Measurements from ENCODE around the gene MST1.

MST1 gene

DNA sequence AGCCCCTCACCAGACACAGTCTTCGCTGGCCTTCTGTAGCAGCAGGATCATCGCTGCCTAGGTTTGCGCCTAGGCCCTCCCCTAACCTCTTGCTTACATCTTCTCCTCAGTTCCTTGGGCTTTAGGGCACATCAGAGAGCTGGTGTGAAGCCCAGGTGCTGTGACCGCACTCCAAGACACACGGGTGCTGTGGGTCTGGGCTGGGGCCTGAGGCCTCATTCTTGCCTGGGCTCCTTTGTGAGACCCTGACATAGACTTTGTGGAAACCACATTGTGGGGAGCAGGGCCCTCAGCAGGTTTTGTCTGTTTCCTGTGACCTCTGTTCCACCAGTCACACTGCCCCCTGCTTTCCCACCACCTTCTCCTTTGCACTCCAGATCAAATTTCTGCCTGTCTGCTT lies 22.2 kb upstream of the MST1 start:
- TF ChIP-seq, protein P1, sequence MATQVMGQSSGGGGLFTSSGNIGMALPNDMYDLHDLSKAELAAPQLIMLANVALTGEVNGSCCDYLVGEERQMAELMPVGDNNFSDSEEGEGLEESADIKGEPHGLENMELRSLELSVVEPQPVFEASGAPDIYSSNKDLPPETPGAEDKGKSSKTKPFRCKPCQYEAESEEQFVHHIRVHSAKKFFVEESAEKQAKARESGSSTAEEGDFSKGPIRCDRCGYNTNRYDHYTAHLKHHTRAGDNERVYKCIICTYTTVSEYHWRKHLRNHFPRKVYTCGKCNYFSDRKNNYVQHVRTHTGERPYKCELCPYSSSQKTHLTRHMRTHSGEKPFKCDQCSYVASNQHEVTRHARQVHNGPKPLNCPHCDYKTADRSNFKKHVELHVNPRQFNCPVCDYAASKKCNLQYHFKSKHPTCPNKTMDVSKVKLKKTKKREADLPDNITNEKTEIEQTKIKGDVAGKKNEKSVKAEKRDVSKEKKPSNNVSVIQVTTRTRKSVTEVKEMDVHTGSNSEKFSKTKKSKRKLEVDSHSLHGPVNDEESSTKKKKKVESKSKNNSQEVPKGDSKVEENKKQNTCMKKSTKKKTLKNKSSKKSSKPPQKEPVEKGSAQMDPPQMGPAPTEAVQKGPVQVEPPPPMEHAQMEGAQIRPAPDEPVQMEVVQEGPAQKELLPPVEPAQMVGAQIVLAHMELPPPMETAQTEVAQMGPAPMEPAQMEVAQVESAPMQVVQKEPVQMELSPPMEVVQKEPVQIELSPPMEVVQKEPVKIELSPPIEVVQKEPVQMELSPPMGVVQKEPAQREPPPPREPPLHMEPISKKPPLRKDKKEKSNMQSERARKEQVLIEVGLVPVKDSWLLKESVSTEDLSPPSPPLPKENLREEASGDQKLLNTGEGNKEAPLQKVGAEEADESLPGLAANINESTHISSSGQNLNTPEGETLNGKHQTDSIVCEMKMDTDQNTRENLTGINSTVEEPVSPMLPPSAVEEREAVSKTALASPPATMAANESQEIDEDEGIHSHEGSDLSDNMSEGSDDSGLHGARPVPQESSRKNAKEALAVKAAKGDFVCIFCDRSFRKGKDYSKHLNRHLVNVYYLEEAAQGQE (IDR thresholded peaks at IDR 0.05; ENCODE audit: low read depth): no peak
- no peak for TF ChIP-seq CREB1 (IDR thresholded peaks at IDR 0.05; ENCODE audit: low read depth)
- TF ChIP-seq EP300 (IDR thresholded peaks at IDR 0.05; ENCODE audit: borderline replicate concordance): no peak
- TF ChIP-seq ZBTB7A (IDR thresholded peaks at IDR 0.05; ENCODE audit: low read depth): no peak
- no peak for TF ChIP-seq EGR1 (IDR thresholded peaks at IDR 0.05)
- TF ChIP-seq RAD21 (IDR thresholded peaks at IDR 0.05; ENCODE audit: low read depth): no peak
- TF ChIP-seq, protein P2, sequence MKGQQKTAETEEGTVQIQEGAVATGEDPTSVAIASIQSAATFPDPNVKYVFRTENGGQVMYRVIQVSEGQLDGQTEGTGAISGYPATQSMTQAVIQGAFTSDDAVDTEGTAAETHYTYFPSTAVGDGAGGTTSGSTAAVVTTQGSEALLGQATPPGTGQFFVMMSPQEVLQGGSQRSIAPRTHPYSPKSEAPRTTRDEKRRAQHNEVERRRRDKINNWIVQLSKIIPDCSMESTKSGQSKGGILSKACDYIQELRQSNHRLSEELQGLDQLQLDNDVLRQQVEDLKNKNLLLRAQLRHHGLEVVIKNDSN (IDR thresholded peaks at IDR 0.05): no peak
- TF ChIP-seq, protein P3, sequence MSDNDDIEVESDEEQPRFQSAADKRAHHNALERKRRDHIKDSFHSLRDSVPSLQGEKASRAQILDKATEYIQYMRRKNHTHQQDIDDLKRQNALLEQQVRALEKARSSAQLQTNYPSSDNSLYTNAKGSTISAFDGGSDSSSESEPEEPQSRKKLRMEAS (IDR thresholded peaks at IDR 0.05): no peak

DNA sequence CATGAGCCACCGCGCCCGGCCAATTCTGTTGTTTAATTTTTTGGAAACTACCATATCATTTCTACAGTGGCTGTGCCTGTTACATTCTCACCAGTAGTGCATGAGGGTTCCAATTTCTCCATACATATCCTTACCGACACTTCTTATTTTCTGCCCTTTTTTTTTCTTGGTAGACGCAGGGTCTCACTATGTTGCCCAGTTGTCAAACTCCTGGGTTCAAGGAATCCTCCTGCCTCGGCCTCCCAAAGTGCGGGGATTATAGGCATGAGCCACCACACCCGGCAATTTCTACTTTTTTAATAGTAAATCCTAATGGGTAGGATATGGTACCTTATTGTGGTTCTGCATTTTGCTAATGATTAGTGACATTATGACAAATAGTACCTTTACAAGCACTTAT lies 20.6 kb upstream of the MST1 start:
- TF ChIP-seq, protein P1 (IDR thresholded peaks at IDR 0.05; ENCODE audit: low read depth): no peak
- TF ChIP-seq EP300 (IDR thresholded peaks at IDR 0.05; ENCODE audit: borderline replicate concordance): no peak
- no peak for TF ChIP-seq TEAD4 (IDR thresholded peaks at IDR 0.05)
- no peak for TF ChIP-seq CEBPB (IDR thresholded peaks at IDR 0.05)
- TF ChIP-seq NFIC (IDR thresholded peaks at IDR 0.05): no peak
- no peak for TF ChIP-seq FOXM1 (IDR thresholded peaks at IDR 0.05; ENCODE audit: borderline replicate concordance, low read depth)
- TF ChIP-seq CREB1 (IDR thresholded peaks at IDR 0.05; ENCODE audit: low read depth): no peak
- TF ChIP-seq, protein P2 (IDR thresholded peaks at IDR 0.05): no peak

DNA sequence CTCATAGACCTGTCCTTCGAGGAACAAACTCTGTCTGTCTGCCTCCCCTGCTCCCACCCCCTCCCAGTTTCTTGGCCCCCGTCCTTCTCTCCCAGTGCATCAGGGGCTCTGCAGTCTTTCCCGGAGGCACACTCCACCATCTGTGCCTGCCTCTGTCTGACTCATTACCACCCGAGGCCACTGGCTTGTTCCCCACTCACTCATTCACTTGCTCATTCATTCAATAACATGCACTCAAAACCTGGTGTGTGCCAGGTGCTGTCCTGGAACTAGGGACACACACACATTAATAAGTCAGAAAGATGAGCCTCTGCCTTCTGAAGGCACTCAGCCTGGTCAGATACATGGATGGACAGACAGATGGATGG lies 17.8 kb upstream of the MST1 start:
- TF ChIP-seq EP300 (IDR thresholded peaks at IDR 0.05; ENCODE audit: borderline replicate concordance): no peak
- TF ChIP-seq, protein P3 (IDR thresholded peaks at IDR 0.05): no peak
- TF ChIP-seq YY1 (IDR thresholded peaks at IDR 0.05; ENCODE audit: low read depth): no peak
- TF ChIP-seq NFIC (IDR thresholded peaks at IDR 0.05): no peak
- TF ChIP-seq, protein P2 (IDR thresholded peaks at IDR 0.05): no peak
- no peak for TF ChIP-seq TCF12 (IDR thresholded peaks at IDR 0.05; ENCODE audit: low read depth)
- no peak for TF ChIP-seq CEBPB (IDR thresholded peaks at IDR 0.05)
- no peak for TF ChIP-seq TEAD4 (IDR thresholded peaks at IDR 0.05)
- no peak for TF ChIP-seq TAF1 (IDR thresholded peaks at IDR 0.05; ENCODE audit: low read depth)
- TF ChIP-seq RAD21 (IDR thresholded peaks at IDR 0.05; ENCODE audit: low read depth): no peak
- no peak for TF ChIP-seq CREB1 (IDR thresholded peaks at IDR 0.05; ENCODE audit: low read depth)
- no peak for TF ChIP-seq EGR1 (IDR thresholded peaks at IDR 0.05)
- TF ChIP-seq, protein P1 (IDR thresholded peaks at IDR 0.05; ENCODE audit: low read depth): no peak
- TF ChIP-seq FOXM1 (IDR thresholded peaks at IDR 0.05; ENCODE audit: borderline replicate concordance, low read depth): no peak

DNA sequence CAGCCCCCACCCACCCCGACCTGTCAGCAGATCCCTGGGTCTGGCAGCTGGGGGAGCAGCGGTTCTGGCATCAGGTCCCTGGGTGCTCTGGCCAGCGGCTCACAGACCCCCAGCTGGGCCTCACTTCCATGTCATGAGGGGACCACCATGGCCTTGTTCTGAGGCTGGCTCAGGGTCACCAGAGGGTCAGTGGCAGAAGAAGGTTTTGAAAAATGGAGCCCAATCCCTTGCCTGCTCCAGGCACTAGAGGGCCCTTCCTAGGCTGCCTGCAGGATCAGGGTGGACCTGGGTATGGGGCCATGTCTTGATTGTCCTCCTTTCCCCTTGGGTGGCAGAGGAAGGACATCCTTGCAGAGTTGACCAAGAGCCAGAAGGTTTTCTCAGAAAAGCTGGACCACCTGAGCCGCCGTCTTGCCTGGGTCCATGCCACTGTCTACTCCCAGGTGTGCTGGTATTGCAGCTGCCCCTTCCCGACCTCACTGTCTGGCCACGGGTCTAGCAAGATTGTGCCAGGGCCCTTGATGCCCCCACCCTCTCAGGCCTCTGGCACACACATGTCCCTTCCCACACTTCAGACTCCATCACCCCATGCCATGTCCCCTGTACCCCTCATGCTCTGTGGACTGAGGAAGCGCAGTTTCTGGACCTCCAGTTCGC lies 17.3 kb upstream of the MST1 start:
- no peak for TF ChIP-seq ZBTB7A (IDR thresholded peaks at IDR 0.05; ENCODE audit: low read depth)
- TF ChIP-seq TCF12 (IDR thresholded peaks at IDR 0.05; ENCODE audit: low read depth): no peak
- TF ChIP-seq TAF1 (IDR thresholded peaks at IDR 0.05; ENCODE audit: low read depth): no peak
- TF ChIP-seq CEBPB (IDR thresholded peaks at IDR 0.05): no peak
- TF ChIP-seq, protein P1 (IDR thresholded peaks at IDR 0.05; ENCODE audit: low read depth): no peak
- TF ChIP-seq, protein P2 (IDR thresholded peaks at IDR 0.05): no peak
- no peak for TF ChIP-seq RAD21 (IDR thresholded peaks at IDR 0.05; ENCODE audit: low read depth)
- no peak for TF ChIP-seq TEAD4 (IDR thresholded peaks at IDR 0.05)
- TF ChIP-seq FOXM1 (IDR thresholded peaks at IDR 0.05; ENCODE audit: borderline replicate concordance, low read depth): no peak
- no peak for TF ChIP-seq YY1 (IDR thresholded peaks at IDR 0.05; ENCODE audit: low read depth)
- TF ChIP-seq, protein P3 (IDR thresholded peaks at IDR 0.05): no peak
- no peak for TF ChIP-seq EP300 (IDR thresholded peaks at IDR 0.05; ENCODE audit: borderline replicate concordance)

All from Ishikawa (cell line).